NCI-H2107 (cell line): ENCODE data around the gene LDOC1.
"Not testable (repeated sequence)": the region's sequence is repeated elsewhere in the genome, so short reads cannot be mapped to it uniquely, and the experiment has no call there.

Experiments
- DNase-seq: peaks from one replicate; lab custom pipeline; 2025; lab: John Stamatoyannopoulos, UW

Gene LDOC1

DNA sequence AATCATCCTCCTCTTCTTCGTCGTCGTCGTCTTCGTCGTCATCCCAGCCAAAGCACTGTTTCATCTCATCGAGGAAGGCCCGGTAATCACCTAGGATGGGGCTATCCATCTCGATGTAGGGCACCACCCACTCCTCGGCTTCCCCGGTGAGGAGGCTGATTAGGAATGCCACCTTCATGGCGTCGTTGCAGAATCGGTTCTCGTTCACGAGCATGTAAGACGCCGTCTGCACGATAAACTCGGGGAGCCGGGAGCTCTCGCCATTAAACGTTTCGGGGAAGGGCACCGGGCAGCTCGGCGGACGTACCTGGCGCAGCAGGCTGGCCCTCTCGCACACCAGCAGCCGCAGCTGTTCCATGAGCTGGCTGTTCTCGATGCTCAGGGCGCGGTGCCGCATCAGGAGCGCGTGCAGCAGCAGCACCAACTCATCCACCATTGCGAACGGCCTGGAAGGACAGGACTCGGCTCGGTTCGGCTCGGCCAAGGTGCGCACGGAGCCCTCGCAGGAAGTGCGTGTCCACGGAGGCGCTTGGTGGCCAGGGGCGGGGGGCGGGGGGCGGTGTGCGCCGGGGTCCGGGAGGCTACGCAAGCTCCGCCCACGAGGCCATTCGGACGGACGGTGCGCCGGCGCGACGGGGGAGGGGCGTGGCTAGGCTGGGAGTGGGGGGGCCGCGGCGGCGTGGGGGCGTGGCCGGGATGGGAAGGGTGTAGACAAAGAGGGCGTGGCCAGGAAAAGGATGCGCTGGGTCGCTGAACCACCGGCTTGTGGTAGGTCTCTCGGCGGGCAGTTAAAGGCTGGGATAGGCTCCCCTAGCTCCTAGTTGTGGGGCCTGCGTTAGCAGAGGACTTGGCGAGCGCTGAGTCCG lies at the start of gene LDOC1:
TSS of gene LDOC1 (minus strand) at position 544 of the 866 bp plus-strand sequence. CDS start at position 436, 108 bp downstream.
- DNase-seq, result peak; percentile 76

DNA sequence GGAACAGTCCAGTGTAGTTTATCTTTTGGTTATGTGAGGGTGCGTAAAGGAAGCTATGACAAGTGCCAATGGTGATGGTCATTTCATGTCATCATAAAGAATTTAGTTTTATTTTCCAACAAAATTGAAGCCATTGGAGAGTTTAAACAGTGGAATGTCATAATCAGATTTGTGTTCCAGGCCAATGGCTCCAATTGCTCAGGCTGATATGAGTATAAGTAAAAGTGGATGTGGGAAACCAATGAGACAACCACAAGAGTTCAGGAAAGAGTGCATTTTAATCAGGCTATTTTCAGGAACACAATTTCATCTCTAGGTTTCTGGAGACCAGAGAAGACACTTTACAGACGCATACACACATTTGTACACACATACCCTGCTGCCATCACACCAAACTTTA lies 44.7 kb upstream of the LDOC1 start:
- DNase-seq, result no peak

DNA sequence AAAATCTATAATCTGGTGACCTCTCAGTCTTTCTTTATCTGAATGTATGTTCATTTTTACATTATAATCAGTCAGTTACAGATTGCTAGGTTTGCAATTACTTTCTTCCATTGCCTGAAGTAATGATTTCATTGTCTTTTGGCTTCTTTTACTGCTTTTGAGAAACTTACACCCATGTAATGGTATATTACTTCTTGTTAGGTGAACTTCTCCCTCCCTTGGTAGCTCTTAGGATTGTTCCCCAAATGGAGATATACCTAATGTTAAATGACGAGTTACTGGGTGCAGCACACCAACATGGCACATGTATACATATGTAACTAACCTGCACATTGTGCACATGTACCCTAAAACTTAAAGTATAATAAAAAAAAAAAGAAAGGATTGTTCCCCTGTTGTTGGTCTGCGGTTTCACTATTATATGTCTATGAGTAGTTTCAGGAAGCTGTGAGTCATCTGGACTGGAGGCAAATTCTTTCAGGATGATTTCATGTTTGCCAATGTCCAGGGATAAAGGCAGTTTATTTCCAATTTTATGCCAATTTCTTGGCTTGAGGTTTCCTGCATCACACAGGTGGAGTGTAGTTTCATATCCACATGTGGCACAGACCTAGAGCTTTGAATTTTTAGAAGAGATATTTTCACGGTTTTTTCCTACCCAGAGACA lies 43.5 kb upstream of the LDOC1 start:
- no peak for DNase-seq

DNA sequence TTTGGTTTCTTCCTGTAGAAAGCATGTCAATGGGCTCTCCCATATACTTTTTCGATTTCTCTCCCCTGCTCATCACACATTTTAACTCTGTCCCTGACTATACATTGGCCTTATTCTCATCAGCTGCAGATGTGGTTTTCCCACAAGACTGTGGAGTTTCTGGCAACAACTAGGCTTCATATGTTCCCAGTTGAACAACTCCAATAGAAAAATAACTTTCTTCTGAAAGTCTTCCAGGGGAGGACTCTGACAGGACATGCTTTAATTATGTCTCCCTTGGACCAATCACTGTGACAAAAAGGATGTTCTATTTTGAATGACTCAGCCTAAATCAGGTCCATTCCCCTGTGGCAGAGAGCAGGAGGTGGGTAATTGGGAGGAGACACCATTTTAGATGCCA lies 37.3 kb upstream of the LDOC1 start:
- no peak for DNase-seq

DNA sequence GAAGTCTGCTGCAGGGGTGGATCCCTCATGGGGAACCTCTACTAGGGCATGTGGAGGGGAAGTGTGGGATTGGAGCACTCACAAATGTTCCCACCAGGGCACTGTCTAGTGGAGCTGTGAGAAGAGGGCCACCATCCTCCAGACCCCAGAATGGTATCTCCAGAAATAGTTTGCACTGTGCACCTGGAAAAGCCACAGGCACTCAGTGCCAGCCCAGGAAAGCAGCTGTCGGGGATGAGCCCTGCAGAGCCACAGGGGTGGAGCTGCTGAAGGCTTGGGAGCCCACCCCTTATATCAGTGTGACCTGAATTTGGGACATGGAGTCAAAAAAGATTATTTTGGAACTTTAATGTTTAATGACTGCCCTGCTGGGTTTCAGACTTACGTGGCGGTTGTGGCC lies 25.0 kb upstream of the LDOC1 start:
- DNase-seq, result no peak

DNA sequence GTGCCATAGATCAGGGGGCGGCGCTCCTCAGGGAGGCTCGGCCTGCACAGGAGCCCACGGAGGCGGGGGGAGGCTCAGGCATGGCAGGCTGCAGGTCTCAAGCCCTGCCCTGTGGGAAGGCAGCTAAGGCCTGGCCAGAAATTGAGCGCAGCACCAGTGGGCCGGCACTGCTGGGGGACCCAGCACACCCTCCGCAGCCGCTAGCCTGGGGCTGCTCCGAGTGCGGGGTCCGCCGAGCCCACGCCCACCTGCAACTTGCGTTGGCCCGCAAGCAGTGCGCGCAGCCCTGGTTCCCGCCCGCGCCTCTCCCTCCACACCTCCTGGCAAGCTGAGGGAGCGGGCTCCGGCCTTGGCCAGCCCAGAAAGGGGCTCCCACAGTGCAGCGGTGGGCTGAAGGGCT lies 11.6 kb upstream of the LDOC1 start:
- DNase-seq, result not testable (repeated sequence)

DNA sequence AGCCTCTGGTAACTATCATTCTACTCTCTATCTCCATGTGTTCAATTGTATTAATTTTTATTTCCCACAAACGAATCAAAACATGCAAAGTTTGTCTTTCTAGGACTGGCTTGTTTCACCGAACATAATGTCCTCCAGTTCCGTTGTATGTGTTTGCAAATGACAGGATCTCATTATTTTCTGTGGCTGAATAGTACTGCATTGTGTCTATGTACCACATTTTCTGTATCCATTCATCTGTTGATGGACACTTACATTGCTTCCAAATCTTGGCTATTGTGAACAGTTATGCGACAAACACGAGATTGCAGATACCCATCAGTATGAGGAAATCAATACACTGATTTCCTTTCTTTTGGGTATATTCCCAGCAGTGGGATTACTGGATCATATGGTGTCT lies 8.4 kb upstream of the LDOC1 start:
- no peak for DNase-seq

DNA sequence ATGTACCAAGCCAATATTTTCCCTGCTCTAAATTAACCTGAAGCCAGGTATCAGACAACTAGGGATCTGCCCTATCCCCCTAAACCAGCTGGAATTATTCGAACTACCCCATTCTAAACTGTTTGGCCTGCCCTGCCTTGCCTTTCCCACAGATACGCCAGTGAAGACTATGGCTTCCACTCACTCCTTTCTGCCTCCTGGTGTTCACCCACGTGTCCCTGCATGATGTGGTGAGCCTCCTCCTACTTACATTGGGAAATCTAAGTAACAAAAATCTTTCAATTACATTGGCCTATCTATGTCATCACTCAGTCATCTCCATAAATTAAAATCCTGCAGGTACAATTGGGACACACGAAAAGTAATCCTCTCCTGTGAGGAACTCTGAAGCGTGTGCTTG lies 6.1 kb upstream of the LDOC1 start:
- no peak for DNase-seq

DNA sequence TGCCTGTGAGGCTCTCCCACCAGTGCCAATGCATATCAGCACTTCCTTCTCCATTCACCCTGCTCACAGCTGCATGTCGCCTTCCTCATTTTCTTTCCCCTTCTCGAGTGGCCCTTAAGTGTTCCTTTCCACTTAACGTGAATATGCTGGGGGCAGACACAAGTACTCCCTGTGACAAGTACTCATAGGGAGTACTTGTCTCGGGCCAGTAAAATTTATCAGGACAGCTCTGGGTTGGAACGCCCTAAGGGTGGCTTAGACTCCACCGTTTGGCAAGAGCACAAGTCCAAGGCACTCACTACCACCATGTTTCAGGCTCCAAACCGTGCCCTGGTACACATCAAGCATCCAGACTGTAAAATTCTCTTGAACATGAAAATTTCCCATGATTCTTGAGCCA lies 3.9 kb upstream of the LDOC1 start:
- no peak for DNase-seq

DNA sequence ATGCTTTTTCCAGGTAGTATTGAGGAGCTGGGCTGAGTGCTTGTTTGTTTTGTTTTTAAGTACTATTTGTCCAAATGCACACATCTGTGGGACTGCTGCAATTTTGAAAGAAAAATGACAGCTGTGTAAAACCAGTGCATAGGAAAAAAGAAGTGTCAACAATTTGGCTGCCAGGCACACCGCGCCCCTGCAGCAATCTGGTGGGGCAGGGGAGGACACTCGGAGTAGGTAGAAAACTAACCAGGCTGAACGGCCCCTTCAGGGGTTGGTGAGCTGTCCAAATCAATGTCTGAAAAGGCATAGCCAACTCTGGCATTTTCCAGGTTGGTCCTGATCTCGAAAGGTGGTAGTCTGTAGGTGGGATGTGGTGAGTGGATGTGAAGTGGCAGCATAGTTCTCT lies 1.1 kb downstream of the LDOC1 start:
- no peak for DNase-seq

DNA sequence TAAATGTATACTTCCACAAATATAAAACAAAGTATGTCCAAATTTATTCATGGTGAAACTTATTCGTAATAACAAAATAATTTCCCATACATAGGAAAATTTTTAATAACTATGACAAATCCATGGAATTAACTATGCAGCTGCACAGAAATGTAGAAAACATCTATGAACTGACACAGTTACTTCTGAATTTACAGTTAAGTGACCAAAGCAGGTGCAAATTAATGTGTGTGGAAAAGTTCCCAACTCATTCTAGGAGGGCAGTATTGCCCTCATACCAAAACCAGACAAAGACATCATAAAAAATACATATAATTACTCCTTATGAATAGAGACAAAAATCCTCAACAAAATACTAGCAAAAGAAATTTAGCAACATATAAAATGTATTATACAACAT lies 12.5 kb downstream of the LDOC1 start:
- no peak for DNase-seq

DNA sequence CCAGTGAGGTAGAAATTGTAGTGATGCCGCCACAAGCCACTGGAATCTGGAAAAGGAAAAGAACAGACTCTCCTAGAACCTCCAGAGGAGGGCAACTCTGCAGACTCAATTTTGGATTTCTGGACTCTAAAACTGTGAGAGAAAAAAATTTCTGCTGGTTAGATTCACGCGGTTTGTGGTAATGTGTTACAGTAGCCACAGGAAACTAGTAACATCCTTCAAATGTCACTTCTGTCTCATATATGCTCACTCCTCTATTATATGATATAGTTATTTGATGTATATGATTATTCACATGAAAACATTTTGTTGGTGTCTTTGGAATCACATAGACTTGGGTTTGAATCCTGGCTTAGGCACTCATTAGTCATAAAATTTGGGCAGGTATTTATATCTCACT lies 18.8 kb downstream of the LDOC1 start:
- no peak for DNase-seq

DNA sequence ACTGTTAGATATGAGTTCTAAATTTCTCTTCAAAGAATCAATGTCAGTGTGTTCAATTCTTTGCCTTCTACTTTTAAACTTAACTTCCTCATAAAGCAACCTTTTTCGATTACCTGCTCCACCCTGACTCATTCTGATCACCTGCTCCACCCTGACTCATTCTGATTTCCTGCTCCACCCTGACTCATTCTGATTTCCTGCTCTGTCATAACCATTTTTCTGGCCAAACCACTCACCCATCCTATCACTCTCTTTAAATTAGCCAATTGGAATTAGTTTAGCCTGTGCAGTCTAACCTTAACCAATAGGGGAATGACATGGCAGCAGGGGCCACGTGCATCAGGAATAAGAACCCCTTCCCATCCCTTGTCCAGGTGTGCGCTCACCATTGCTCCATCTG lies 21.7 kb downstream of the LDOC1 start:
- DNase-seq, result not testable (repeated sequence)

DNA sequence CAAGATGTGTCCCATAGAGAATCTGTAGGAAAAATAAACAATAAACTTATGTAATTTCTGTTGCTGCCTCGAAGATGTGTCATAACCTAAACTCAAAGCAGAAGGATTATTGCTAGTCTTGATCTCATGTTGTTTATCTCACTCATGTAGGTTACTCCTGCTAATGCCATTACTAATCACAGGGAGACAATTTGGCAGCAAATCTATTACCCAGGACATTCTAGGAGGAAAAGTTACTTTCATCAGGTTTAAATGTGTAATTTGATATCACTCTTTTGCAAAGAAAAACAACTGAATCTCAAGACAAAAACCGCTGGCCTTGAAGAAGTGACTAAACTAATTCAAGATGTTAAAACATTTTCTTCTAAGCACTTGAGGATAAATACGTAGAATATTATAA lies 34.0 kb downstream of the LDOC1 start:
- no peak for DNase-seq

DNA sequence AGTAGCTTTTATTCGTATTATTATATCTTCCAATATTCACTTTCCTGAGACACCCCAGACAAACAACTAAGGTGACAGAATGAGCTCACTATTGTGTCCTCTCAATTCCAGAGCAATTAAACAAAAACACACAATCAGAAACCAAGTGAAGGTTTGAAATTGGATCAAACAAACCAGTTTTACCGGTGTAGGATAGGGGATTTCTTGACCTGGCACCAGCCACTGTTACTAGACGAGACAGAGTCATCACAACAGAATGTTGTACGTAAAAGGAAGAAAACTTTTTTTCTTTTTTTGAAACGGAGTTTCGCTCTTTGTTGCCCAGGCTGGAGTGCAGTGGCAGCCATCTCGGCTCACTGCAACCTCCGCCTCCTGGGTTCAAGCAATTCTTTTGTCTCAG lies 43.7 kb downstream of the LDOC1 start:
- no peak for DNase-seq

DNA sequence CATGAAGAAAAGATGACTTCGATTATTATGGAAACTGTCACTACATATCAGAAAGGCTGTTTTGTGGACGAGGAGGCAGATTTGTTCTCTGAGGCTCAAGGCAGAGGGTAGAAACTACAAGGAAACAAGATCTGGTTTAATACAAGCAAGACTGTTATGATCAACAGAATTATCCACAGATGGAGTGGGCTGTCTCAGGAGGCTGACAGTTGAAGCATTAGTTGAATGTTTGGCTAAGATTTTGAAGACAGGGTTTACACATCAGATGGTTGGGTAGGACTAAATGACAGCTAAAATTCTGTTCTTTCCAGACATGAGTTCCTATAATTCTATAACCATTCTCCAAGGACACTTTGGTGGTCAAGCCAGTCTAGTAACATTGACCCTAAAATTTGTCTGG lies 49.8 kb downstream of the LDOC1 start:
- no peak for DNase-seq
